ENCODE data around the gene PLET1.

The PLET1 gene

DNA sequence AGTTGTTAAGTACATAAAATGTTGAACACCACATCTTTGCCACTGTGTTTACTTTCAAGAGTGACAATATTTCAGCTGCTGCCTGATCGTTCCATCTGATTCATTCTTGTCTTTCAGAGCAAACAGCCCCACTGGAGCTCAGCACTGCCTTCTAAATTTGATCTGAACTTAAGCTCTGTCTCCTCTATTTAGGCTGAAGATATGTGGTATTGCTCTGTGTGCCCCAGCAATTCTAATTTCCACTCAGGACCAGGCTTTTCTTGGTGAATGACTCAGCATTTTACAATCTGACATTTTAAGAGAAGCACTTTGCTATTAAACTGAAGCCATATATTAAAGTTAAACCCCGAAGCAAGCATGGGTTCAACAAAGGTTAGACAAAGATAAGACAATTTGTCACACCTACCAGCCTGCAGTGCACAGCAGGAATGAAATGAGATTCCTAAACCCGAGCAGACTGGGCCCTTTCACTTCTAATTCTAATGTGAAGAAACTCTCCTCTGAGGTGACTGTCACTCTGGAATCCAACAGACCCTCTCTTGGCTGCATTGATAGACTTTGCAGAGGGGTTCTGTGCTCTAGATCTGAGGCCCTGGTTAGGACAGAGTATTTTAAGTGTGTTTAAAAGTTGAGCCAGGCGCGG, 41.7 kb upstream of the PLET1 start:
- TF ChIP-seq CTCF (IDR thresholded peaks at IDR 0.05; ENCODE audit: low read depth, low read length): no peak
- no peak overlapping the region for H3K4me3 ChIP-seq (ENCODE audit: low read depth, low read length)

GRCh38 chr11:112300094-112300786, 39.6 kb upstream of the PLET1 start:
- TF ChIP-seq CTCF (IDR thresholded peaks at IDR 0.05; ENCODE audit: low read depth, low read length): no peak

GRCh38 chr11:112298535-112298934, 37.9 kb upstream of the PLET1 start:
- H3K4me3 ChIP-seq (ENCODE audit: low read depth, low read length): no peak overlapping the region
- TF ChIP-seq CTCF (IDR thresholded peaks at IDR 0.05; ENCODE audit: low read depth, low read length): no peak

More at GRCh38 chr11:112300094-112300786, 39.6 kb upstream of the PLET1 start:
- no peak overlapping the region for H3K4me3 ChIP-seq (ENCODE audit: low read depth, low read length)

- H3K4me3 ChIP-seq (ENCODE audit: low read depth, low read length): no peak overlapping the region
- TF ChIP-seq CTCF (IDR thresholded peaks at IDR 0.05; ENCODE audit: low read depth, low read length): no peak
Measured at GRCh38 chr11:112297248-112297866, 36.7 kb upstream of the PLET1 start.

DNA sequence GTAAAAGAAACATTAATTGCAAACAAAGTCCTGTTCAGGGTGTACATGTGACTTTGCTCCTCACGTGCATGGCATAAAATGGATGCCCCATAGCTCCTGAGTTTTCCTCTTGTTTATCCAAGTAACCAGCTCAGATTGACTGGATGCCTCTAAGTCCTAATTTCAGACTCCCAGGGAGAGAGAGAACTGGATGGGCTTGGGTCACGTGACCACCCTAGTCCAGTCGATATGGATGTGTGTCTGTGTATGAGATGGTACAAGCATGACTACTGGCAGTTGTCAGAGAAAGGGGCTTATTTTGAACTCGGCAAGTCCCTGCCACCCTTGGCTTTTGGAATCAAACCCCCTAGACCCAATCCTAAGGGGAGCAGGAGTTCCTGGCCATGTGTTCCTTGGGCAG, 35.4 kb upstream of the PLET1 start:
- TF ChIP-seq CTCF (IDR thresholded peaks at IDR 0.05; ENCODE audit: low read depth, low read length): no peak
- H3K4me3 ChIP-seq (ENCODE audit: low read depth, low read length): no peak overlapping the region

GRCh38 chr11:112294688-112295340, 34.2 kb upstream of the PLET1 start:
- H3K4me3 ChIP-seq (ENCODE audit: low read depth, low read length): no peak overlapping the region
- TF ChIP-seq CTCF (IDR thresholded peaks at IDR 0.05; ENCODE audit: low read depth, low read length): no peak

All from WI38 (cell line).